ENCODE data around the gene AHSG. TPM values are rescaled to one million over a fixed set of nuclear protein-coding genes. Genes with fewer than 3 reads are reported as not detected.
A peak's percentile ranks its signal among the peaks of the same experiment; 100 is the strongest.
"Not testable (repeated sequence)": the region's sequence is repeated elsewhere in the genome, so short reads cannot be mapped to it uniquely, and the experiment has no call there.

AHSG gene
- 1 to 10 TPM in 1 of 4 donors, under 1 TPM in 3; 0.38 to 3.1 (median 0.56) TPM for polyA plus RNA-seq (ENCODE audit: insufficient read length in 4 of 4)

DNA sequence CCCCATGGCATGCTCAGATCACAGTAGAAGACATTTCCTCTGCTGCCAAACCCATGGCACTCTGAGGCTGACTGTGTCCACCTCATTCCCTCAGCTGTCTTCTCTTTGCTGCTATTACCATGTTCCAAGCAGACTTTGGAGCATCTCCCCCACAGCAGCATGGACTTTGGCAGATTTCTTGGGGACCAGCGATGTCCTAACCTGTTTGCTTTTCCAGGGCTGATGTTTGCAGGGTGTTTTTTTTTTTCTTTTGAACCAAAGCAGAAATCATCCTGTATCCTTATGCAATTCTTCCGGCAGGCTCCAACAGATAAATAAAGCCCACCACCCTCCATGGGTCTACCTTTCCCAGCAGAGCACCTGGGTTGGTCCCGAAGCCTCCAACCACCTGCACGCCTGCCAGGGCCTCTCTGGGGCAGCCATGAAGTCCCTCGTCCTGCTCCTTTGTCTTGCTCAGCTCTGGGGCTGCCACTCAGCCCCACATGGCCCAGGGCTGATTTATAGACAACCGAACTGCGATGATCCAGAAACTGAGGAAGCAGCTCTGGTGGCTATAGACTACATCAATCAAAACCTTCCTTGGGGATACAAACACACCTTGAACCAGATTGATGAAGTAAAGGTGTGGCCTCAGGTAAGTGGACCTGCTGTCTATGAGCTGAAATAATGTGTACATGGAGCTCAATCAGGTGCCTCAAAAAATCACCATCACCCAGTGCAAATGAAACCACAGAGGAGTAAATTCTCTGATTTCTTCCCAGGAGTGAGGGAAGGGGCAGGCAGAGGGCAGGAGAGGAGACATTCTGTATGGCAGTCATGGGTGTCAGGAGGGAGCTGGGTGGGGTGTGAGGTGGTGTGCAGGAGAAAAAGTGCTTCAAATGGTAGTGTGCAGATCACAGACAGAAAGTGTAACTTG lies at the start of gene AHSG:
Gene AHSG (plus strand): TSS at position 340 of the 916 bp plus-strand sequence. CDS start 82 bp downstream, at position 422.
- no peak for DNase-seq (ENCODE audit: low read depth in 4 of 4, low spot score in 3 of 4)

GRCh38 chr3:186564586-186564985 lies 48.3 kb upstream of the AHSG start:
- DNase-seq (ENCODE audit: low read depth in 4 of 4, low spot score in 3 of 4): no peak

DNA sequence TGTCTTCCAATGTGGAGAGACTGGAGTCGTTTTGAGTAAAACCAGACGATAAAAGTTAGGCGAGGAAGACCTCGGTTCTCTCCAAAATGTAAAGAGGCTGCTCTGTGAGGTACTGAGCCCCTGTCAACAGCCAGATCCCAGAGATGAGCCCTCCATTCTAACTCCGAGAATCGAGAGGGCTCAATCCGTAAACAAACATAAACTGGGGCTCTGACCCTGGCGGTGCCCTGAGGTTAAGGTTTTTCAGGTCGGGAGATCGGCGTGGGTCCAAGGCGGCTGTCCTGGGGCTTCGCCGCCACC lies 46.1 kb upstream of the AHSG start:
- DNase-seq (ENCODE audit: low read depth in 4 of 4, low spot score in 3 of 4): no peak

DNA sequence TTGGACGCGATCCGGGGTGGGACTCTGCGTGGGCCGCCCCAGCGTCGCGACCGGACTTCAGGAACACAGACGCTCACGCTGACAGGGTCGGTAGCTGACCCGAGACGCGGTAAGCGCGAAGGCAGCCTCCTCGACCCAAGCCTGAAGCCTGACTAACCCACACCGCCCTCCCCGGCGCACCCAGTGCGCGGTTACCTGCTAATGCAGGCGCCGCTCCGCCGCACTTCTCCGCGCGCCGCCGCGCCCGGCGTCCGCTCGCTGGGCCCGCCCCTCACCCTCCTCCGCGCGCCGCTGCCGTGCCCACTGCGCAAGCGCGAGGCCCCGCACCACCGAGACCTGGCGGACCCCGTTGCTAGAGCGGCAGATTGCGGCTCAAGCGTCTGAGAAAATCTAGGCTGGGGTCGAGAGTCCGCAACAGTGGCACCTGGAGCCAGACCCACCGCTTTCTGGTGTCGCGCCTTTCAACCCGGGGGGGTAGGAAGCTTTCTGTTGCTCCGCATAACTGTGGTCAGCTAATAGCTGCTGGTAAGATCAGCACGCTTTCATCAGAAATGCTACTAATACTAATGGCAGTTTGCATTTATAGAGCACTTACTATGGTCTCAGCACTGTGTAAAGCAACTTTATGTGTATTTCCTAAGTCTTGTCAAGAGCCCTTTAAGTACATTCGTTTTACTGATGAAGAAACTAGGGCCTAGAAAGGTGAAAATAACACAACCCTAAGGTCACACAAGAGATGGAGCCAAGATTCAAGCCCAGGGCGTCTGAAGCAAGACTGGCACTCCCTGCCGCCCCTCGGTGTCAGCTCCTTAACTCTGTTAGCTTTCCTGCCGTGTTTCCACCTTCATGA lies 45.6 kb upstream of the AHSG start, which contains the start of gene TBCCD1:
Gene TBCCD1 (minus strand): TSS at position 268 of the 850 bp plus-strand sequence. CDS start 3,010 bp downstream, outside the sequence.
- peak; percentile 84 to 90 (median 86) for DNase-seq (ENCODE audit: low read depth in 4 of 4, low spot score in 3 of 4)

DNA sequence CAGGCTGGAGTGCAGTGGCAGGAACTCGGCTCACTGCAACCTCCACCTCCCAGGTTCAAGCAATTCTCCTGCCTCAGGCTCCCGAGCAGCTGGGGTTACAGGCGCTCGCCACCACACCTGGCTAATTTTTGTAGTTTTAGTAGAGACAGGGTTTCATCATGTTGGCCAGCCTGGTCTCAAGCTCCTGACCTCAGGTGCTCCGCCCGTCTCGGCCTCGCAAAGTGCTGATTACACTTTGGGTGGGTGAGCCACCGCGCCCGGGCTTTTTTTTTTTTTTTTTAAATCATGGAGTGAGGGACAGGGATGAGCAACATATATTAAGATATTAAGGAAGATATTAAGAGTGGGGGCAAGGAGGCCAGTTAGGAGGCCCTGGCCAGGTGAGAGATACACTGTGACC lies 43.5 kb upstream of the AHSG start:
- not testable (repeated sequence) for DNase-seq (ENCODE audit: low read depth in 4 of 4, low spot score in 3 of 4)

DNA sequence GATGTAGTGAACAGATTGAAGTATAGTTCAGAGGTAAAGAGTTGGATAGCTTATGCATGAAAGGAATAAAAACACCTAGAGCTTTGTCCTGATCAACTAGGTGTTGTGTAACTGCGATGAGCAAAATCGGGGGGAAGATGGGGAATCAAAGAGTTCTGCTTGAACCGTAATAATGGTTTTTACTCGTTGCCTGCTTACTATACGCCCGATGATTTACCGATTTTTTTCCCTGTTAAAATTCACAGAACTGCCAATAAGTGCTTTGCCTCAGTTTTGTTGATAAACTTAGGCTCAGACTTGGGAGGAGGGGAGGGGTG lies 43.1 kb upstream of the AHSG start:
- DNase-seq (ENCODE audit: low read depth in 4 of 4, low spot score in 3 of 4): no peak

- peak; percentile 96 to 100 (median 99) for DNase-seq (ENCODE audit: low read depth in 4 of 4, low spot score in 3 of 4)
Measured at GRCh38 chr3:186570096-186570940, 42.5 kb upstream of the AHSG start, which contains the start of gene DNAJB11. Gene DNAJB11 (plus strand): TSS chr3:186570720. CDS start chr3:186570898, 178 bp downstream.

GRCh38 chr3:186570941-186571643 lies 41.8 kb upstream of the AHSG start:
- no peak for DNase-seq (ENCODE audit: low read depth in 4 of 4, low spot score in 3 of 4)

- no peak for DNase-seq (ENCODE audit: low read depth in 4 of 4, low spot score in 3 of 4)
Measured at GRCh38 chr3:186571644-186572013, 41.2 kb upstream of the AHSG start.

GRCh38 chr3:186577521-186577920 lies 35.3 kb upstream of the AHSG start:
- DNase-seq (ENCODE audit: low read depth in 4 of 4, low spot score in 3 of 4): no peak

GRCh38 chr3:186580785-186581184 lies 32.1 kb upstream of the AHSG start:
- DNase-seq (ENCODE audit: low read depth in 4 of 4, low spot score in 3 of 4): no peak

GRCh38 chr3:186582541-186582940 lies 30.3 kb upstream of the AHSG start:
- DNase-seq (ENCODE audit: low read depth in 4 of 4, low spot score in 3 of 4): no peak

DNA sequence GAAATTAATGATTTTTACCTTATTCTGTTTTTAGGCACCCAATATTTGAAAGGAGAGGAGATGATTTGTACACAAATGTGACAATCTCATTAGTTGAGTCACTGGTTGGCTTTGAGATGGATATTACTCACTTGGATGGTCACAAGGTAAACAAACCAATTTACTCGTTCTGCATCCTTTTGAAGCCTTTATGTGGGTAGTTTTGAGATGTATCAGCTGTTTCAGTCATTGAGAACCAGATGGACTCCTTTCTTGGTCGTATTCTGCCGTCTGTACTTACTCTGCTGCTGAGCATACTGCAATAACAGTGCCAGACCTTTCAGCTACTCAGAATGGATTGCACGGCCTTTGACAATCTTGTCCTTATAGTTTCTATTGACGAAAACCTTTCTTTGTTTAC lies 29.0 kb upstream of the AHSG start:
- DNase-seq (ENCODE audit: low read depth in 4 of 4, low spot score in 3 of 4): no peak

GRCh38 chr3:186586245-186586644 lies 26.6 kb upstream of the AHSG start:
- DNase-seq (ENCODE audit: low read depth in 4 of 4, low spot score in 3 of 4): not testable (repeated sequence)

DNA sequence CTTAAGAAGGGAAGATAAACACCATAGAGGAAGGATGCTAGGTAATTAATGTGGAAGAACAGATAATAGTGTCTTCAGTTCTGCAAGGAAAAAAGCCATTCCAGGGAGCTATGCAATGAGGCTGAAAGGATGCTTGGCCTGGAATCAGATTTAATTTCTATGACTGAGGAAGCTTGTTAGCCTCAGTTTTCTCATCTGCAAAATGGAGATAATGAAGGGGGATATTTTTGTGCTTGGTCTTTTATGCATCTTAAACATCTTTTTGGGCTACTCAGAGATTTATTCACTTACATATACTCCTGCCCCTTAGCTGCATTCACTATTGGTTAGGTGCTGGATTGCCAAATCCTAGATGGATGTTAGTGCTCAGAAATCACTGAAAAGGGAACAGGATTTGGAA lies 25.7 kb upstream of the AHSG start:
- DNase-seq (ENCODE audit: low read depth in 4 of 4, low spot score in 3 of 4): no peak

DNA sequence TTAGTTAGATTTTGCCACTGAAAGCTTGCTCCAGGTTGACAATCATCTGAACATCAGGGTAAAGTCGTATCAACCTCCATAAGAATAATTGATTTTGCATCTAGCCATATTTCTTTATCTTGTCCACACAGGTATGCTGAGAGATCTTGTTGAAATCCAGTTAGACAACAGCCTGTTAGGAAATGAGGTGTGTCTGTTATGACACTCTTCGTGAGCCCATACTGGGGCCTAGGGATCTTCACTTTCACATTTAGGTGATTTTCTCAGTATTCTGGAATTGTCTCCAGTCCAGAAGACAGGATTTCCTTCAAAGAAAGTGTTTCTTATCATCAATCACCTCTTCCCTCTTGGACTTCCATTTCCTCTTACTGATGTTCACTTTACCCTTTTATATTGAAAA lies 24.2 kb upstream of the AHSG start:
- DNase-seq (ENCODE audit: low read depth in 4 of 4, low spot score in 3 of 4): no peak

DNA sequence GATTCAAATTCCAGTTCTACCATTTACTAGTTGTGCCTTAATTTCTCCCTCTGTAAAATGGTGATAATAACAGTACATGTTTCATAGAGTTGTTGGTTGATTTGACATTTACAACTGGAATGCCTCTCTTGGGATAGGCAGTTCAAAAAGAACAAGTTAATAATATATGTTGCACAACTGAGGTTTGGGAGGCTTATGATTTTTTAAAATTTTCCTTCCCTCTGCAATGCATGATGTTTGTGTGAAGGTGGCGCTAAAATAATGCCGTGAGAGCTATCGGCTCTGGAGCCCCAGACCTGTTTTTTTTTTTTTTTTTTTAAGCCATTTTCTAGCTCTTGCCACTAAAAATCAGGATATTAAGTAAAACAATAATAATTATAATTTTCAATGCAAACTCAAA lies 23.7 kb upstream of the AHSG start:
- DNase-seq (ENCODE audit: low read depth in 4 of 4, low spot score in 3 of 4): no peak

- no peak for DNase-seq (ENCODE audit: low read depth in 4 of 4, low spot score in 3 of 4)
Measured at GRCh38 chr3:186589856-186590579, 22.8 kb upstream of the AHSG start.

DNA sequence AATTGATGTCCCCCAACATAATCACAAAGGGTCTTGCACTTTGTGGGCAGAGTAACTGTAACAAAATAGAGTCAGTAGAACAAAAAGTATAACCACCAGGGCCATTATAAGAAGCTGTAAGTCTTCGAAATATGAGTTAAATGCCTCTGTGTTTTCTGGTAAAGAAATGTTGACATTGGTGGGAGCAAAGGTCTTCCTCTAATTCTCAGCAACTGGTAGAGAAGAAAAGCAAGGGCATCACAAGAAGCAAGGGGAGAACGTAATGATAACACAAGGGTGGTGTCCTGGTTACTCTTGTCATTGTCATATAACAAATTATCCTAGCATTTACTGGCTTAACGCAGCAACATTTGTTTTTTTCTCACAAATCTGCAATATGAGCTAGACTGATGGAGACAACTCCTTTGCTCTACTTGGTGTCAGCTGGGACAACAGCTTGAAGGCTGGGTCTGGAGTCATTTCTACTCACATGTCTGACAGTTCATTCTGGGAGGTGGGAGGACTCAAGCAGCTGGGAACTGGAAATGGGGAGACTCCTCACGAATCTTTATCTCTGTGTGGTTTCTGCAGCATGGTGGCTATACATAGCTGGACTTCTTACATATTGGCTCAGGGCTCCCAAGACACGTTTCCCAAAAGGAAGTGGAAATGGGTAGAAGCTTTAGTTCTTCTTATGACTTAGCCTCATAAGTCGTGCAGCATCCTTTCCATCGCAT lies 22.1 kb upstream of the AHSG start:
- DNase-seq (ENCODE audit: low read depth in 4 of 4, low spot score in 3 of 4): no peak

All from right renal pelvis (tissue), 4 donors.